Glutamatergic neuron (in vitro differentiated cells): ENCODE data around the gene TRAF3IP3. TPM values are rescaled to one million over a fixed set of nuclear protein-coding genes. Genes with fewer than 3 reads are reported as not detected.

Experiments
- DNase-seq: peaks from one replicate; pipeline ENCODE4 v3.0.0; 2022
- H3K27ac Mint-ChIP-seq: one replicate; pipeline ENCODE4 v1.8.0; 2020; ENCODE audit warnings: mild to moderate bottlenecking, mixed read lengths, inconsistent platforms; ENCODE audit not compliant: unreplicated experiment
- H3K27me3 Mint-ChIP-seq: one replicate; pipeline ENCODE4 v1.8.0; 2020; ENCODE audit warnings: mild to moderate bottlenecking, moderate library complexity, mixed read lengths, inconsistent platforms; ENCODE audit not compliant: unreplicated experiment
- H3K36me3 Mint-ChIP-seq: one replicate; pipeline ENCODE4 v1.8.0; 2020; ENCODE audit warnings: mild to moderate bottlenecking, mixed read lengths, inconsistent platforms; ENCODE audit not compliant: unreplicated experiment
- H3K4me1 Mint-ChIP-seq: one replicate; pipeline ENCODE4 v1.8.0; 2020; ENCODE audit warnings: mild to moderate bottlenecking, low read depth, mixed read lengths, inconsistent platforms; ENCODE audit not compliant: unreplicated experiment
- H3K4me3 Mint-ChIP-seq: one replicate; pipeline ENCODE4 v1.8.0; 2020; ENCODE audit warnings: mild to moderate bottlenecking, mixed read lengths, inconsistent platforms; ENCODE audit not compliant: unreplicated experiment
- H3K9me3 Mint-ChIP-seq: one replicate; pipeline ENCODE4 v1.8.0; 2020; ENCODE audit warnings: mild to moderate bottlenecking, moderate library complexity, mixed read lengths, inconsistent platforms; ENCODE audit not compliant: unreplicated experiment
- total RNA-seq: library from RNA; stranded (reverse); fragmentation: NEBNext Ultra II Directional; extraction: Animal tissue kit (Norgen Biotek cat#: 25700); gene quantifications from one replicate; pipeline ENCODE4 v1.2.1, GENCODE V29; 2021; ENCODE audit not compliant: unreplicated experiment
- TF ChIP-seq, protein P1 (sequence below): fragments of 200-600 bp; sonication (generic); IDR thresholded peaks from one replicate; pipeline ENCODE4 v1.5.0; 2021; ENCODE audit not compliant: partially characterized antibody, unreplicated experiment

TRAF3IP3 gene
- total RNA-seq, 1 donor from 2014 or later: not detected

DNA sequence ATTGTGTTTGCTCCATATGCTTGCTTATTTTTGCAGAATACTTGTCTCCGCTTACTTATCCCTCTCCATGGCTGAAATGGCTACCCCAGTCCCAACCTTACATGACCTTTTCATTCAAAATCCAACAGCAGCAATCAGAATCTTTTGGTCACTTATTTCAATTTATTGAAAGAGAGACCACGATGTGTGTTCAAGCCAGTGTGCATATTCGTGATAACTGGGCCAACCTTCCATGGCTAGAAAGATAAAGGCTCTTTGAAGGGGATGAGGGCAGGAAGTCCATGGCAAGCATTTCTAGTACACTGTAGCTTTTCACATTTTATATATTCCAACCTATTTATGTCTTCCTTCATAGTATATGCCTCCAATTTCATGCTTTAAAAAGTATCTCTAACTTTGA lies 28.1 kb upstream of the TRAF3IP3 start:
- Mint-ChIP-seq H3K36me3 (no peaks in the 10 kb centered on the region), H3K4me1 (no peaks in the 10 kb centered on the region)

DNA sequence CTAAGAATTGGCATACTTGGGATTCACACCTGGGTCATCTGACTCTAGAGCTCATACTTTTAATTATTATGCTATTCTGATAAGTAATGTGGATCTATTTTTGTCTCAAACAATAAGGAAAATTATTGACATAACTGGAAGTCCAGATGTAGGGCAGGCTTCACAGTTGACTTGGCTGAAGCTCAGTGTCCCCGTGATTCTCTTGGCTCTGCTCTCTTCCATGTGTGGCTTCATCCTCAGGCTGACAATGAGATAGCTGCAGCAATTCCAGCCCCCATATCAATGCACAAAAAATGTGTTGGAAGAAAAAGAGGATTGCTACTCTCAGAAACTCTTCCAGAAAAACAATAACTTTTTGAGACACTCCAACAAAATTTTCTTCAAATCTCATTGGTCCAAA lies 27.4 kb upstream of the TRAF3IP3 start:
- TF ChIP-seq, protein P1, sequence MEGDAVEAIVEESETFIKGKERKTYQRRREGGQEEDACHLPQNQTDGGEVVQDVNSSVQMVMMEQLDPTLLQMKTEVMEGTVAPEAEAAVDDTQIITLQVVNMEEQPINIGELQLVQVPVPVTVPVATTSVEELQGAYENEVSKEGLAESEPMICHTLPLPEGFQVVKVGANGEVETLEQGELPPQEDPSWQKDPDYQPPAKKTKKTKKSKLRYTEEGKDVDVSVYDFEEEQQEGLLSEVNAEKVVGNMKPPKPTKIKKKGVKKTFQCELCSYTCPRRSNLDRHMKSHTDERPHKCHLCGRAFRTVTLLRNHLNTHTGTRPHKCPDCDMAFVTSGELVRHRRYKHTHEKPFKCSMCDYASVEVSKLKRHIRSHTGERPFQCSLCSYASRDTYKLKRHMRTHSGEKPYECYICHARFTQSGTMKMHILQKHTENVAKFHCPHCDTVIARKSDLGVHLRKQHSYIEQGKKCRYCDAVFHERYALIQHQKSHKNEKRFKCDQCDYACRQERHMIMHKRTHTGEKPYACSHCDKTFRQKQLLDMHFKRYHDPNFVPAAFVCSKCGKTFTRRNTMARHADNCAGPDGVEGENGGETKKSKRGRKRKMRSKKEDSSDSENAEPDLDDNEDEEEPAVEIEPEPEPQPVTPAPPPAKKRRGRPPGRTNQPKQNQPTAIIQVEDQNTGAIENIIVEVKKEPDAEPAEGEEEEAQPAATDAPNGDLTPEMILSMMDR: no peak
- no peak for DNase-seq
- H3K4me3 Mint-ChIP-seq: no peak overlapping the region
- H3K36me3 Mint-ChIP-seq: no peaks in the 10 kb centered on the region
- H3K4me1 Mint-ChIP-seq: no peaks in the 10 kb centered on the region
- no peaks in the 10 kb centered on the region for H3K27me3 Mint-ChIP-seq
- no peak overlapping the region for H3K27ac Mint-ChIP-seq
- H3K9me3 Mint-ChIP-seq: no peaks in the 10 kb centered on the region

More for the DNA sequence above, 28.1 kb upstream of the TRAF3IP3 start:
- Mint-ChIP-seq H3K4me3 (no peak overlapping the region), H3K9me3 (no peaks in the 10 kb centered on the region), H3K27me3 (no peaks in the 10 kb centered on the region), H3K27ac (no peak overlapping the region)
- no peak for DNase-seq
- TF ChIP-seq, protein P1: no peak

DNA sequence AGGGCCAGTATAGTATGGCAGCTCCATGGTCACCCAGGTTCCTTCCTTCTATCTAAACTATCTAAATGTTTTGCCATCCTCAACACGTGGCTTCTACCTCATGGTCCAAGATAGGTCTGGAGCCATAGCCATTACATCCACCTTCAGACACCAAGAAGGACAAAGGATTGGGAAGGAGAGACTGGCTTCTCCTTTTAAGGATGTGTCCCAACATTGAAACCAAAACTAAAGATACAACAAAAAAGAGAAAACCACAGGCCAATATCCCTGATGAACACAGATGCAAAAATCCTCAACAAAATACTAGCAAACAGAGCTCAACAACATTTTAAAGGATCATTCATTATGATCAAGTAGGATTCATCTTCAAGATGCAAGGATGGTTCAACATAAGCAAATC lies 26.4 kb upstream of the TRAF3IP3 start:
- DNase-seq: no peak
- Mint-ChIP-seq H3K36me3 (no peaks in the 10 kb centered on the region), H3K27ac (no peak overlapping the region), H3K9me3 (no peaks in the 10 kb centered on the region), H3K4me3 (no peak overlapping the region), H3K4me1 (no peaks in the 10 kb centered on the region), H3K27me3 (no peaks in the 10 kb centered on the region)
- TF ChIP-seq, protein P1: no peak

DNA sequence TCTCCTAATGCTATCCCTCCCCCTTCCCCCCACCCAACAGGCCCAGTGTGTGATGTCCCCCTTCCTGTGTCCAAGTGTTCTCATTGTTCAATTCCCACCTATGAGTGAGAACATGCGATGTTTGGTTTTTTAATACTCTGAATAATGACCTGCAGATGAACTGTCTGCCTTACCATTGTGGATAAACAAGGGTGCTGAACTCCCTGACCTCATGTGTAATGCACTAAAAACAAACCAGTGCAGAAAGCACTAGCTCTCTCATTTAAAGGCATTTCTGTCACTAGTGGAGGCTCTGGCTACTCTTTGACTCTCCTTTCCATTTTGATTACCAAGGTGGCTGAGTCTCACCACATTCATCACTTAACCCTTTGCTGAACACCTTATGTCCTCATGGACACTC lies 23.1 kb upstream of the TRAF3IP3 start:
- Mint-ChIP-seq H3K4me3 (no peak overlapping the region), H3K9me3 (no peaks in the 10 kb centered on the region), H3K36me3 (no peaks in the 10 kb centered on the region), H3K27me3 (no peaks in the 10 kb centered on the region), H3K4me1 (no peaks in the 10 kb centered on the region), H3K27ac (no peak overlapping the region)
- DNase-seq: no peak
- TF ChIP-seq, protein P1: no peak

DNA sequence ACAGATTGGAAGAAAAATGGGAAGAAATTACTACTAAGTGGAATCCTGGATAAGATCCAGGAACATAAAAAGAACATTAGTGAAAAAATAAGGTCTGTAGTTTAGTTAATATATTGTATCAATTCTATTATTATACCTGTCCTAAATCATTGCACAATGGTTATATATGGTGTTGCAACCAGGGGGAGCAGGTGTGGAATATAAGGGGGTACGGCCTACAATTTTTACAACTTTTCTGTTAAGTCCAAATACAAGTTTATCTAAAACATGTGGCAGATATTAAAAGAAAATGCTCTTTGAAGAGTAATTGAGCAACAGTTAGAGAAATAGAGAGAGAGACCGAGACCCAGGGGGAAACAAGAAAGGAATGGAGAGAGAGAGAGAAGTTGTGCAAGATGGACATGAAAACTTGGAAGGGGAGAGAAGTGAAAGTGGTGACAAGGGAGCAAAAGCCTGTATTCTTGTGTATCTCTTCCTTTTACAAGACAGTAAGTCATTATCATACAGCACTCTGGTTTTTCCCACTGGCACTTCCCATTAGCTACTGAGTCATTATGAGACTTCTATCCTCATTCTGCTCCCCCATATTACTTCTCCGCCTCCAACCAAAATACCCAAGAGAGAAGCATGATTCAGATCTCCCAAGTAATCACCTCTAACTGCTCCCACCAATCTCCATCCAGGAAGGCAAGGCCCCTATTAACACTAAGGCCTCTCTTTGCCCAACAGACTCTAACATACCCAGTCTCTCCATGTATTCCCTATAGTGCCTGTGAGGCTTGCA lies 22.3 kb upstream of the TRAF3IP3 start:
- no peak for DNase-seq
- Mint-ChIP-seq H3K4me3 (no peak overlapping the region), H3K36me3 (no peaks in the 10 kb centered on the region), H3K27ac (no peak overlapping the region), H3K27me3 (no peaks in the 10 kb centered on the region), H3K9me3 (no peaks in the 10 kb centered on the region), H3K4me1 (no peaks in the 10 kb centered on the region)
- TF ChIP-seq, protein P1: no peak
